ENCODE results near the gene ZNF724.

Gene ZNF724

DNA sequence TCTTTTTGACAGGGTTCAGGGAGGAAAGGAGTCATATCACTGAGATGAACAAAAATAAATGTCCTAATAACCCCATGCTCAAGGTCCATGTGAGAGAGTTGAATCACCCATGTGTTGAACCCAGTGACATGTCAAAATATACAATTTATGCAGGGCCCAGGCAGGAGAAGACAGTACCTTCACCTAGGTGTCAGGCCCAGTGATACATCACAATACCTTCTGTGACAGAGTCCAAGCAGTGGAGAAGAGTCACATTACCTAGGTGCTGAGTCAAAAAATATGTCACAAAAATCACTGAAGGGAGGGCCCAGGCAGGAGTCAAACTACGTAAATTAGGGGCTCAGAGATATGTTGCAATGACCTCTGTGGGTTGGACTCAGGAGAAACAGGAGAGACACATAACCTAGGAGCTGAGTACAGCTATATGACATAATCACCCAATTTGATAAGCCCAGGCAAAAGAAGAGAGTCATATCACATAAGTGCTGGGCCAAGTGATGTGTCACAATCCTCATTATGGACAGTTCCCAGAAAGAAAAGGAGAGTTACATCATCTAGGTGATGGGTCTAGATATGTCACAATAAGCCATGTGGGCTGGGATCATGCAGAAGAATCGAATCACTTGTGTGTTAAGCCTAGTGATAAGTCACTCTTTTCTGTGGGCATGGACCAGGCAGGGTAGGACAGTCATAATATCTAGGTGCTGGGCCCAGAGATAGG, 13.8 kb upstream of the ZNF724 start:
- no peak overlapping the region for H3K14ac ChIP-seq (ENCODE audit: low read length)
- WGBS (ENCODE audit: extremely low coverage, insufficient coverage, insufficient read length): no CpG with 5 or more reads among the region's 2 CpGs
- H3K27me3 ChIP-seq (ENCODE audit: insufficient read depth, low read length): no peaks in the 10 kb centered on the region
- H3K9ac ChIP-seq (ENCODE audit: low read length): no peak overlapping the region
- peaks cover 24 to 49% of the 10 kb centered on the region in 2 experiments for H3K36me3 ChIP-seq (ENCODE audit: control insufficient read depth in 1 of 2, insufficient read depth in 2 of 2, low read length in 2 of 2)
- H3K79me2 ChIP-seq (ENCODE audit: control insufficient read depth, insufficient read depth, low read length, poor library complexity): no peaks in the 10 kb centered on the region
- no peak overlapping the region for H3K27ac ChIP-seq (ENCODE audit: low read depth, low read length)
- H2AFZ ChIP-seq (ENCODE audit: insufficient read depth, low read length, poor library complexity): no peak overlapping the region
- no peak overlapping the region for H3K4ac ChIP-seq (ENCODE audit: low read depth, low read length)
- H4K91ac ChIP-seq (ENCODE audit: low read depth, low read length): no peak overlapping the region
- H2BK12ac ChIP-seq (ENCODE audit: low read length): no peak overlapping the region
- no peak overlapping the region for H2AK5ac ChIP-seq (ENCODE audit: low read length)
- H3K9me3 ChIP-seq (ENCODE audit: insufficient read depth, low read depth, low read length): no peaks in the 10 kb centered on the region
- no peak overlapping the region for H4K8ac ChIP-seq (ENCODE audit: low read depth, low read length)
- DNase-seq: peak; percentile 73 to 90
- no peak overlapping the region for H3K4me3 ChIP-seq (ENCODE audit: low read depth, low read length)
- H3K23ac ChIP-seq (ENCODE audit: low read length): no peak overlapping the region
- H3K4me1 ChIP-seq (ENCODE audit: control insufficient read depth in 1 of 2, insufficient read depth in 2 of 2, low read length in 2 of 2): no peaks in the 10 kb centered on the region
- H3K18ac ChIP-seq (ENCODE audit: low read length): no peak overlapping the region
- no peak overlapping the region for H2BK120ac ChIP-seq (ENCODE audit: insufficient read depth, low read length, poor library complexity)
- no peak overlapping the region for H2BK5ac ChIP-seq (ENCODE audit: low read depth, low read length, poor library complexity)
- H4K12ac ChIP-seq (ENCODE audit: low read depth, low read length): no peak overlapping the region
- no peaks in the 10 kb centered on the region for H3K79me1 ChIP-seq (ENCODE audit: low read length)
- H3K4me2 ChIP-seq (ENCODE audit: low read length): no peak overlapping the region

DNA sequence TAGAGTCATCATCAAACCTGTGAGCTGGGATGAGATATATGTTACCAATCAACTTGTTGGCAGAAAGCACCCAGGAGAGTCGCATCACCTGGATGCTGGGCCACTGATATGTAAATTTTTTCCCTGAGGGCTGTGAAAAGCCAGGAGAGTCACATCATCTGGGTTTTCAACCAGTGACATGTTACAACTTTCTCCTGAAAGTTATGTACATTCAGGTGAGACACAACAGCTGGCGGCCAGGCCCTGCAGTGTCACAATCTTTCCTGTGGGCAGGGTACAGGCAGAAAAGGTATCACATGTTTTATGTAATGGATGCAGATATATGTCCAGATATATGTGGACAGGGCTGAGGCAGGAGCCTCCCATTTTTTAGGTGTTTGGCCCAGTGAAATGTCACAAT, 13.2 kb upstream of the ZNF724 start:
- no peak overlapping the region for H3K18ac ChIP-seq (ENCODE audit: low read length)
- no peaks in the 10 kb centered on the region for H3K79me1 ChIP-seq (ENCODE audit: low read length)
- WGBS (ENCODE audit: extremely low coverage, insufficient coverage, insufficient read length): no CpG with 5 or more reads among the region's 2 CpGs

DNA sequence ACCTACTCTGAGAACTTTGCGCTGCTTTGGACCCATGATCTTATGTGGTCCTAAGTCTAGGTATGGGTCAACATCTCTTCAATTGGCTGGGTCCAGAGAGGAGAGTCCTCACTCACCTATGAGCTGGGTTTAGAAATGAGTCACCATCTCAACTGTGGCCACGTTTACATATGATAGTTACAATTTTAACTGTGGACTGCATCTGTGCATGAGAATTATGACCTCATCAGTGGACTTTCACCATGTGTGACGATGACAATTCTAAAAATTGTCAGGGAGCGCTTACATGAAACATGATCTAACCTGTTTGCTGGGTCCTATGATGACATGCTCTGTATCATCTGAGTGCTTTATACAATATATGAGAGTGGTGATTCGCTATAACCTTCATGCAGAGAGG, 12.7 kb upstream of the ZNF724 start:
- Histone ChIP-seq H2AFZ (ENCODE audit: insufficient read depth, low read length, poor library complexity) (no peak overlapping the region), H3K4me1 (ENCODE audit: control insufficient read depth in 1 of 2, insufficient read depth in 2 of 2, low read length in 2 of 2) (no peaks in the 10 kb centered on the region)
- no CpG with 5 or more reads among the region's 5 CpGs for WGBS (ENCODE audit: extremely low coverage, insufficient coverage, insufficient read length)

More for the DNA sequence above, 13.2 kb upstream of the ZNF724 start:
- peak; percentile 74 to 79 for DNase-seq
- Histone ChIP-seq H3K27ac (ENCODE audit: low read depth, low read length) (no peak overlapping the region), H3K23ac (ENCODE audit: low read length) (no peak overlapping the region), H2AK5ac (ENCODE audit: low read length) (no peak overlapping the region), H3K36me3 (ENCODE audit: control insufficient read depth in 1 of 2, insufficient read depth in 2 of 2, low read length in 2 of 2) (peaks cover 26 to 55% of the 10 kb centered on the region in 2 experiments), H3K4me1 (ENCODE audit: control insufficient read depth in 1 of 2, insufficient read depth in 2 of 2, low read length in 2 of 2) (no peaks in the 10 kb centered on the region), H2BK5ac (ENCODE audit: low read depth, low read length, poor library complexity) (no peak overlapping the region), H3K4me2 (ENCODE audit: low read length) (no peak overlapping the region), H3K9ac (ENCODE audit: low read length) (no peak overlapping the region), H4K91ac (ENCODE audit: low read depth, low read length) (no peak overlapping the region), H3K9me3 (ENCODE audit: insufficient read depth, low read depth, low read length) (no peaks in the 10 kb centered on the region), H2BK120ac (ENCODE audit: insufficient read depth, low read length, poor library complexity) (no peak overlapping the region), H3K14ac (ENCODE audit: low read length) (no peak overlapping the region), H4K12ac (ENCODE audit: low read depth, low read length) (no peak overlapping the region), H3K4ac (ENCODE audit: low read depth, low read length) (no peak overlapping the region), H4K8ac (ENCODE audit: low read depth, low read length) (no peak overlapping the region), H2AFZ (ENCODE audit: insufficient read depth, low read length, poor library complexity) (no peak overlapping the region), H2BK12ac (ENCODE audit: low read length) (no peak overlapping the region), H3K4me3 (ENCODE audit: low read depth, low read length) (no peak overlapping the region), H3K79me2 (ENCODE audit: control insufficient read depth, insufficient read depth, low read length, poor library complexity) (no peaks in the 10 kb centered on the region), H3K27me3 (ENCODE audit: insufficient read depth, low read length) (no peaks in the 10 kb centered on the region)

DNA sequence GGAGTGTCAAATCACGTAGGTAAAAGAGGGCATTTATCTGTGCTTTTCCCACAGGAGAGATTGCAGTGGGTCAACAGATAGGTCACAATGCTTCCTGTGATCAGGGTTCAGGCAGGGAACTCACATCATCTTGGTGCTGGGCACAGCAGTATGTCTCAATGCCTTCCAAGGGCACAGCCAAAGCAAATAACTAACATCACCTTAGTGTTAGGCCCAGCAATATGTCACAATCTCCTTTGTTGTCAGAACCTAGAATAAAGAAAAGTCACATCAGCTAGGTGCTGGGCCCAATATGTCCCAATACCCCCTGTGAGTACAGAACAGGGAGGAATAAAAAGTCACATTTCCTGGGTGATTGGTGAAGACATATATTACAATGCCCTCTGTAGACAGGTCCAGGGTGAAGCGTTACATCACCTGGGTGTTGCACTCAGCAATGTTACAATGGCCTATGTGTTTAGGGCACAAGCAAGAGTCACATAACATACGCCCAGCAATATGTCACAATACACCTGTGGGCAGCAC, 11.4 kb upstream of the ZNF724 start:
- Histone ChIP-seq H3K4ac (ENCODE audit: low read depth, low read length) (no peak overlapping the region), H3K79me1 (ENCODE audit: low read length) (no peaks in the 10 kb centered on the region), H3K14ac (ENCODE audit: low read length) (no peak overlapping the region), H4K12ac (ENCODE audit: low read depth, low read length) (no peak overlapping the region), H2BK12ac (ENCODE audit: low read length) (no peak overlapping the region), H2BK120ac (ENCODE audit: insufficient read depth, low read length, poor library complexity) (no peak overlapping the region), H3K36me3 (ENCODE audit: control insufficient read depth in 1 of 2, insufficient read depth in 2 of 2, low read length in 2 of 2) (peaks cover 15 to 47% of the 10 kb centered on the region in 2 experiments), H3K9ac (ENCODE audit: low read length) (no peak overlapping the region), H3K27me3 (ENCODE audit: insufficient read depth, low read length) (no peaks in the 10 kb centered on the region), H3K27ac (ENCODE audit: low read depth, low read length) (no peak overlapping the region), H3K4me1 (ENCODE audit: control insufficient read depth in 1 of 2, insufficient read depth in 2 of 2, low read length in 2 of 2) (no peaks in the 10 kb centered on the region), H3K4me2 (ENCODE audit: low read length) (no peak overlapping the region), H2BK5ac (ENCODE audit: low read depth, low read length, poor library complexity) (no peak overlapping the region), H3K4me3 (ENCODE audit: low read depth, low read length) (no peak overlapping the region), H3K79me2 (ENCODE audit: control insufficient read depth, insufficient read depth, low read length, poor library complexity) (no peaks in the 10 kb centered on the region), H2AK5ac (ENCODE audit: low read length) (no peak overlapping the region), H4K91ac (ENCODE audit: low read depth, low read length) (no peak overlapping the region), H3K23ac (ENCODE audit: low read length) (no peak overlapping the region), H3K18ac (ENCODE audit: low read length) (no peak overlapping the region), H3K9me3 (ENCODE audit: insufficient read depth, low read depth, low read length) (no peaks in the 10 kb centered on the region), H2AFZ (ENCODE audit: insufficient read depth, low read length, poor library complexity) (no peak overlapping the region), H4K8ac (ENCODE audit: low read depth, low read length) (no peak overlapping the region)
- no CpG with 5 or more reads among the region's 3 CpGs for whole genome bisulfite sequencing (ENCODE audit: extremely low coverage, insufficient coverage, insufficient read length)
- DNase-seq: no peak

More for the DNA sequence above, 12.7 kb upstream of the ZNF724 start:
- Histone ChIP-seq H3K18ac (ENCODE audit: low read length) (no peak overlapping the region), H3K4me2 (ENCODE audit: low read length) (no peak overlapping the region), H3K79me2 (ENCODE audit: control insufficient read depth, insufficient read depth, low read length, poor library complexity) (no peaks in the 10 kb centered on the region), H3K4me3 (ENCODE audit: low read depth, low read length) (no peak overlapping the region), H3K9me3 (ENCODE audit: insufficient read depth, low read depth, low read length) (no peaks in the 10 kb centered on the region), H4K91ac (ENCODE audit: low read depth, low read length) (no peak overlapping the region), H4K12ac (ENCODE audit: low read depth, low read length) (no peak overlapping the region), H3K27ac (ENCODE audit: low read depth, low read length) (no peak overlapping the region), H2BK12ac (ENCODE audit: low read length) (no peak overlapping the region), H3K9ac (ENCODE audit: low read length) (no peak overlapping the region), H3K23ac (ENCODE audit: low read length) (peak overlapping the region; percentile 38), H2BK120ac (ENCODE audit: insufficient read depth, low read length, poor library complexity) (no peak overlapping the region), H2AK5ac (ENCODE audit: low read length) (no peak overlapping the region), H3K4ac (ENCODE audit: low read depth, low read length) (no peak overlapping the region), H3K14ac (ENCODE audit: low read length) (no peak overlapping the region), H3K27me3 (ENCODE audit: insufficient read depth, low read length) (no peaks in the 10 kb centered on the region), H4K8ac (ENCODE audit: low read depth, low read length) (no peak overlapping the region), H3K79me1 (ENCODE audit: low read length) (no peaks in the 10 kb centered on the region), H2BK5ac (ENCODE audit: low read depth, low read length, poor library complexity) (no peak overlapping the region), H3K36me3 (ENCODE audit: control insufficient read depth in 1 of 2, insufficient read depth in 2 of 2, low read length in 2 of 2) (peaks cover 24 to 52% of the 10 kb centered on the region in 2 experiments)
- peak in 1 of 2 donors; percentile 53 for DNase-seq

Data from trophoblast cell (in vitro differentiated cells and primary cell).